SU-DHL-6 (cell line): Measurements from ENCODE around the gene ZNF302.
A peak's percentile ranks its signal among the peaks of the same experiment; 100 is the strongest.

ENCODE experiments used
- H2AFZ ChIP-seq: fragments of 200-600 bp; sonication (generic); 2 replicates; pipeline ENCODE4 v1.6.1; 2014; ENCODE audit warnings: low read depth, mild to moderate bottlenecking, moderate library complexity, mixed read lengths, antibody characterized with exemption, low read length; ENCODE audit not compliant: severe bottlenecking
- H3F3A ChIP-seq: fragments of 200-600 bp; shearing (Covaris generic); 2 replicates; pipeline ENCODE4 v1.6.0; 2016; ENCODE audit warnings: antibody characterized with exemption, mild to moderate bottlenecking; ENCODE audit not compliant: insufficient read depth
- H3K27ac ChIP-seq: fragments of 200-600 bp; sonication (generic); 2 replicates; pipeline ENCODE4 v1.5.1; 2016; ENCODE audit warnings: low read depth, mild to moderate bottlenecking, low read length, moderate library complexity, mixed read lengths
- H3K27me3 ChIP-seq: fragments of 200-600 bp; sonication (generic), shearing (Covaris generic); 2 replicates; pipeline ENCODE4 v1.6.0; 2014; ENCODE audit warnings: mild to moderate bottlenecking, low read length
- H3K36me3 ChIP-seq: fragments of 200-600 bp; sonication (generic); 2 replicates; pipeline ENCODE4 v1.6.1; 2014; ENCODE audit warnings: mild to moderate bottlenecking, low read length, mixed read lengths
- H3K4me2 ChIP-seq: fragments of 300-600, 200-600 bp; shearing (Covaris generic), sonication (generic); 2 replicates; pipeline ENCODE4 v1.6.0; 2014; ENCODE audit warnings: low read length, low read depth, mild to moderate bottlenecking; ENCODE audit not compliant: poor library complexity, severe bottlenecking
- H3K4me3 ChIP-seq: fragments of 200-600 bp; sonication (generic); 2 replicates; pipeline ENCODE4 v1.5.1; 2014; ENCODE audit warnings: antibody characterized with exemption, low read length, mild to moderate bottlenecking, mixed read lengths; ENCODE audit not compliant: insufficient read depth, poor library complexity, severe bottlenecking
- H3K79me2 ChIP-seq: fragments of 200-600 bp; sonication (generic); 2 replicates; pipeline ENCODE4 v1.6.1; 2014; ENCODE audit warnings: mild to moderate bottlenecking, low read length, moderate library complexity; ENCODE audit not compliant: insufficient read depth
- H3K9ac ChIP-seq: fragments of 200-600 bp; sonication (generic); 2 replicates; pipeline ENCODE4 v1.7.0; 2014; ENCODE audit warnings: mild to moderate bottlenecking, low read length
- H3K9me2 ChIP-seq: fragments of 200-600 bp; sonication (generic); replicated peaks from 2 replicates; pipeline ENCODE4 v1.6.1; 2014; ENCODE audit warnings: low read length; ENCODE audit not compliant: insufficient read depth
- H3K9me3 ChIP-seq: fragments of 200-600 bp; sonication (generic); 2 replicates; pipeline ENCODE4 v1.6.1; 2014; ENCODE audit warnings: low read length, mixed read lengths; ENCODE audit not compliant: insufficient read depth
- H4K20me1 ChIP-seq: fragments of 200-600 bp; sonication (generic); 2 replicates; pipeline ENCODE4 v1.6.1; 2014; ENCODE audit warnings: low read depth, mild to moderate bottlenecking, antibody characterized with exemption, low read length, moderate library complexity, mixed read lengths
- EZH2phosphoT487 ChIP-seq: fragments of 200-600 bp; sonication (generic), shearing (Covaris generic); conservative IDR thresholded peaks from 2 replicates; pipeline ENCODE4 v1.6.1; 2018; ENCODE audit warnings: mild to moderate bottlenecking, antibody characterized with exemption, low read length, moderate library complexity, mixed read lengths
- TF ChIP-seq, protein P1 (sequence below): fragments of 200-600 bp; sonication (generic); IDR thresholded peaks from one replicate; pipeline ENCODE4 v1.5.1; 2017; ENCODE audit warnings: antibody characterized with exemption, mild to moderate bottlenecking, low read length, moderate library complexity; ENCODE audit not compliant: insufficient read depth, poor library complexity, severe bottlenecking

The ZNF302 gene

DNA sequence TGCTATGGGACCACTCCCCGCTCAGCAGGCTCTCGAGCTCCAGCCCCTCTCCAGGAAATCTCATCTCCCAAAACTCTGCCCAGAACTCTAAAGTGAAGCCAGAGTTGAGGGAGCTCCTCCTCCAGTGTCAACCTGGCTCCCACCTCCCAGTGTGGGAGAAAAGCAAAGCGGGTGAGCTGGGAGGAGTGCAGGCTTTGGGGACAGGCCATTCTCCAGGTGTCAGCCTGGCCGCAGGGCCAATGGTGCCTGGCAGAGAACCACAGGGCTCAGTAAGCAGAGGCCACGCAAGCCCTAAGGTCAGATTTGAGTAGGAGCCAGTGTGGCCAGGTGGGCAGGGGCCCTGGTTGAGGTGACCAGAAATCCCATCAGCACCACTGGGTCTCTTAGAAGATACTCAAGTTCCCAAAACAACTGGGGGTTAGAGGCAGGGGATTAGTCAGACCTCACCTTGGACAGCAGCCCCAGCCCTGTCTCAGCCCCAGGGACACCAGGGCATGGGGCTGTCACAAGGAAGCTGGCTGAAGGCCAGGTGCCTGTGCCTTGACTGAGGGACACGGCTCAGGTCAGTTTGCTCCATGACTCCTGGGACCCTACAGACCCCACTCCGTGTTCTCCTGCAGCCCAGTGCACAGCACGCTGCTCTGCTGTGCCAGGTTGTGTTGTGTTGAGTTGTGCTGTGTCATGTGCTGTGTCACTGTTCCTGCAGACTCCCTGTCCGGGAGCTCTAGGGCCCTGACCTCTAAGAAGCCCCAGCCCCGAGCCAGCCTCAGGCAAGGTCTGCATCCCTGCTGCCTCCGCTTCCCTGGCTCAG, 53.7 kb downstream of the ZNF302 start:
- Histone ChIP-seq H3K27me3 (no peaks in the 10 kb centered on the region), H2AFZ (no peak overlapping the region), H3K79me2 (no peaks in the 10 kb centered on the region), H3K9me2 (no peaks in the 10 kb centered on the region), H3K9ac (no peak overlapping the region), H3K4me3 (no peak overlapping the region), H4K20me1 (no peaks in the 10 kb centered on the region), H3K36me3 (no peaks in the 10 kb centered on the region), H3K4me2 (no peak overlapping the region), H3F3A (no peaks in the 10 kb centered on the region), H3K27ac (no peak overlapping the region), H3K9me3 (no peaks in the 10 kb centered on the region)
- TF ChIP-seq EZH2phosphoT487, result no peak
- TF ChIP-seq, protein P1, sequence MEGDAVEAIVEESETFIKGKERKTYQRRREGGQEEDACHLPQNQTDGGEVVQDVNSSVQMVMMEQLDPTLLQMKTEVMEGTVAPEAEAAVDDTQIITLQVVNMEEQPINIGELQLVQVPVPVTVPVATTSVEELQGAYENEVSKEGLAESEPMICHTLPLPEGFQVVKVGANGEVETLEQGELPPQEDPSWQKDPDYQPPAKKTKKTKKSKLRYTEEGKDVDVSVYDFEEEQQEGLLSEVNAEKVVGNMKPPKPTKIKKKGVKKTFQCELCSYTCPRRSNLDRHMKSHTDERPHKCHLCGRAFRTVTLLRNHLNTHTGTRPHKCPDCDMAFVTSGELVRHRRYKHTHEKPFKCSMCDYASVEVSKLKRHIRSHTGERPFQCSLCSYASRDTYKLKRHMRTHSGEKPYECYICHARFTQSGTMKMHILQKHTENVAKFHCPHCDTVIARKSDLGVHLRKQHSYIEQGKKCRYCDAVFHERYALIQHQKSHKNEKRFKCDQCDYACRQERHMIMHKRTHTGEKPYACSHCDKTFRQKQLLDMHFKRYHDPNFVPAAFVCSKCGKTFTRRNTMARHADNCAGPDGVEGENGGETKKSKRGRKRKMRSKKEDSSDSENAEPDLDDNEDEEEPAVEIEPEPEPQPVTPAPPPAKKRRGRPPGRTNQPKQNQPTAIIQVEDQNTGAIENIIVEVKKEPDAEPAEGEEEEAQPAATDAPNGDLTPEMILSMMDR, result no peak

DNA sequence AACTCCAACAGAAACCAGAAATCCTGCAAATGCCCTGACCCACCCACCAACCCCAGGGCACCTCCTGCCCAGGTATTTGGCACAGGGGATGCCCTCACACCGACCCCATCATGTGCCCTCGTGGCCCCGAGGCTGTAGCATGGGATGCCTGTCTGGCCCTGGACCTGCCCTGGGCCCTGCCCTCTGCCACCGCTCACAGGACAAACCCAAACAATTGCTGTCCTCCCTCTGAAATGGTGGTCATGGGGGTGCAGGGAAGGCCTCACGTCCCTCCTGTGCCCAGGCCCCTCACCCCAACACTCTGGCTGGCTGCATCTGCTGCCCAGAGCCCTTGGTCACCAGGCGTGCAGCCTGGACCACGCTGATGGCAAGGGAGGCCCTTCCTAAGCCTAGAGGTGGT, 54.5 kb downstream of the ZNF302 start:
- no peaks in the 10 kb centered on the region for H3K36me3 ChIP-seq
- no peak overlapping the region for H3K27ac ChIP-seq
- H3K4me2 ChIP-seq, result no peak overlapping the region
- no peak overlapping the region for H3K4me3 ChIP-seq
- TF ChIP-seq, protein P1, result no peak
- no peak for TF ChIP-seq EZH2phosphoT487
- no peaks in the 10 kb centered on the region for H3K9me3 ChIP-seq
- no peaks in the 10 kb centered on the region for H3K79me2 ChIP-seq
- H3K9ac ChIP-seq, result no peak overlapping the region
- no peaks in the 10 kb centered on the region for H3K27me3 ChIP-seq
- no peaks in the 10 kb centered on the region for H4K20me1 ChIP-seq
- no peaks in the 10 kb centered on the region for H3K9me2 ChIP-seq
- H2AFZ ChIP-seq, result no peak overlapping the region
- no peaks in the 10 kb centered on the region for H3F3A ChIP-seq

DNA sequence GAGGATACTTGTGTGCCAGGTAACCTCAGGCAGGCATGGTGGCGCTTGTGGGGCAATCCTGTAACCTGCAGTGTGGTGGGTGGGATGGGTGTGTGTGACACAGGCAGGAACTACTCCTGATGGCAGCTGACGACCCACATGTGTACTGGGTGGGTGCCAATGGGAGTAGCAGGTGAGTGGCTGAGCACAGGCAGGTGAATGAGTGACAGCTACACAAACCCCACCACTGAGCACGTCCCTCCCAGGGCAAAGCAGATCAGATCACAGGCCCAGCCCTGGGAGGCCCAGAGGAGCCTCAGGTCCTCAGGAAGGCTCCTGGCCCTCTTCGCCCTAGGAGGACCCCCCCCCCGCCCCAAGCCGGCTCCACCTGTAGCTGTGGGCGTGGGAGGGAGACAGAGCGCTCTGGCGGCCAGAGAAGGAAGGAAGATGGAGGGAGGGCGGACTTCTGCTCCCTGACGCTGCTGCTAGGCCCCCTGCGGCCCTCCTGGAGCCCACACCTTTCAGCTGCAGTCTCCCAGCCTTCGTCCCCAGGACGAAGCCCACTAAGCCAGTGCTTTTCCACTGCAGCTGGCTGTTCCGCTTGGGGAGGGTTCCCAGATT, 55.2 kb downstream of the ZNF302 start:
- Histone ChIP-seq H3K4me2 (peak overlapping the region; percentile 74), H3K4me3 (peak overlapping the region; percentile 67), H3K9ac (peak overlapping the region; percentile 83; the same call in 1 of the 2 replicates), H3K9me2 (no peaks in the 10 kb centered on the region), H3K36me3 (no peaks in the 10 kb centered on the region), H4K20me1 (no peaks in the 10 kb centered on the region), H3K9me3 (no peaks in the 10 kb centered on the region), H2AFZ (no peak overlapping the region), H3F3A (no peaks in the 10 kb centered on the region), H3K79me2 (no peaks in the 10 kb centered on the region), H3K27me3 (no peaks in the 10 kb centered on the region), H3K27ac (no peak overlapping the region)
- TF ChIP-seq, protein P1, result no peak
- TF ChIP-seq EZH2phosphoT487, result no peak
